ENCODE data around the gene PIP5K1B.

- TF ChIP-seq CTCF (conservative IDR thresholded peaks at IDR 0.05 in 1 of 2, IDR thresholded peaks at IDR 0.05 in 1 of 2; ENCODE audit: extremely low read depth in 1 of 2, insufficient read depth in 1 of 2, low read depth in 1 of 2, low read length in 2 of 2) (no peak), EZH2 (IDR thresholded peaks at IDR 0.05; ENCODE audit: borderline replicate concordance, low read length) (no peak)
Measured at GRCh38 chr9:68920921-68921320, 215.9 kb downstream of the PIP5K1B start.

Data from mammary epithelial cell (primary cell).